Psoas muscle (tissue), 8 donors: ENCODE data around the gene ZFYVE27. TPM values are rescaled to one million over a fixed set of nuclear protein-coding genes. Genes with fewer than 3 reads are reported as not detected.

Source experiments
- ATAC-seq, 4 donors: fragments of 200-7000 bp; cut with Tn5 transposase; one replicate each; pipeline ENCODE4 v1.9.1; 2020; ENCODE audit warnings: moderate library complexity in 3 of 4, mild to moderate bottlenecking in 2 of 4
- DNase-seq, 2 donors: peaks; one replicate each; pipeline ENCODE4 v3.0.0-alpha.2; 2020
- H3K27ac ChIP-seq: fragments of 200-600 bp; one replicate; pipeline ENCODE4 v1.8.0; 2022
- H3K27me3 ChIP-seq, 3 donors: fragments of 200-600 bp in 1 of 3; one replicate each; pipeline versions ENCODE4 v1.6.1 to v1.8.0; 2013 to 2022; ENCODE audit warnings: low read length in 2 of 3, mild to moderate bottlenecking in 2 of 3, moderate library complexity in 1 of 3; ENCODE audit not compliant: insufficient read depth in 3 of 3
- H3K36me3 ChIP-seq, 2 donors: fragments of 200-600 bp in 1 of 2; one replicate each; pipeline versions ENCODE4 v1.6.1 to v1.8.0; 2013 to 2022; ENCODE audit warnings: low read depth in 1 of 2, mild to moderate bottlenecking in 1 of 2, moderate library complexity in 1 of 2; ENCODE audit not compliant: insufficient read depth in 1 of 2
- H3K4me1 ChIP-seq: fragments of 200-600 bp; one replicate; pipeline ENCODE4 v1.8.0; 2022
- H3K4me3 ChIP-seq: fragments of 200-600 bp; one replicate; pipeline ENCODE4 v1.8.0; 2022; ENCODE audit warnings: mild to moderate bottlenecking
- H3K9me3 ChIP-seq: fragments of 200-600 bp; one replicate; pipeline ENCODE4 v1.8.0; 2022
- CTCF ChIP-seq: fragments of 200-600 bp; IDR thresholded peaks from one replicate; pipeline ENCODE4 v1.8.0; 2022; ENCODE audit warnings: antibody characterized with exemption
- WGBS, 3 donors: extraction: QIAGEN DNeasy Blood & Tissue Kit; methylation state at CpG; one replicate each; pipeline versions ENCODE4 v1.1.6 to v1.1.7; 2013; 5-methylcytosine and 5-hydroxymethylcytosine counted together
- intact Hi-C, 2 donors: fragments of 100-400 bp; cut with DNase I; formaldehyde crosslinking; loops; one replicate each; pipeline versions ENCODE4 v1.11.0 to v1.14.2; 2022
- polyA plus RNA-seq, 3 donors: library from polyadenylated mRNA; stranded (reverse); fragments of 200-250 nt; gene quantifications; one replicate each; pipeline ENCODE4 v1.2.3, GENCODE V29; 2013
- total RNA-seq, 4 donors: library from RNA; stranded (reverse); fragmentation: NEBNext Ultra II Directional in 2 of 4; extraction: Animal tissue kit (Norgen Biotek cat#: 25700) in 2 of 4; gene quantifications; one replicate each; pipeline versions ENCODE4 v1.2.1 to v1.2.4, GENCODE V29; 2021 to 2023
- donor health status: healthy with polysubstance abuse.
- donor health status: DM: no; HTN: no; CAD: no; lungs with moderate emphysema.
- donor health status: Bipolar disorder and iron deficiency.
- donor health status: healthy.
- donor health status: DM: yes; HTN: yes; CAD: no.
- donor health status: DM: no; HTN: no; CAD: no.
- donor health status: DM: no; HTN: no; CAD: no.
- donor health status: DM: yes; HTN: yes; CAD: no.

The ZFYVE27 gene
- total and polyA plus RNA-seq, 7 donors: 8.3 to 20.1 (median 12.5) TPM

DNA sequence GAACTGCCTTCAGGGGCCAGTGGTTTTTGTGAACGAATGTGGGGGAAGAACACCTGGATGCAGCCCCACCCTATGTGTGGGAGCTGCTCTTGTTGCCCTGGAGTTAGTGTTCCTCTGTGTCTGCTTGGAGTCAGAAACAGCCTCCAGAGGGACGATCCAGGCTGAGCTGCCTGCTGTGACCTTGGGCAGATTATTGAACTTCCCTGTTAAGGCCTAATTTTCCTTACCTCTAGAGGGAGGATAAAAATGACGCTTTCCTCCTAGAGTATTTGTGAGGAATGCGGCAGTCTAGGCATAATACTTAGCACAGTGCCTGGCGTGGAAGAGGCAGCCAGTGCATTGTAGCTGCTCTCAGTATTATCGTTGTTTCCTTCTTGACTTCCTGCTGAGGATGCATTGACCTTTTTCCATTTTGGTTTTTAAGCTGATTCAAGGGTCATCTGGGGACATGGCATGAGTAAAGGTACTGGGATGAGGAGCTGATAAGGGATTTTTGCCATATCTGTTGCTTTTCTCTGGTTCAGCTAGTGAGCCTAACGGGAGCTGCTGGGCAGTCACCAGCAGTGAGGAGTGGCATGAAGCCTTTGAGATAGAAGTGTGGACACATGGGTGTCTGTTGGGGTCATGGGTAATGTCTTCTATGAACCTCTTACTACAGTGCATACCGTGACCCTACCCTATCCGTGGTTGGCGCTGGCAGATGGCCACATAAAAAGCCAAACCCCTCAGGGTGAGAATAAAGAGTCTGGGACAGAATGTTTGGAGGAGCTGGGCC lies 6.4 kb downstream of the ZFYVE27 start:
- Histone ChIP-seq H3K4me1 (peaks cover under 1% of the 10 kb centered on the region), H3K36me3 (peaks cover 3 to 99% of the 10 kb centered on the region in 2 donors), H3K4me3 (no peak overlapping the region), H3K27me3 (no peaks in the 10 kb centered on the region), H3K27ac (no peak overlapping the region), H3K9me3 (no peaks in the 10 kb centered on the region)
- WGBS, 3 donors: 71 to 85% (median 78%) methylated on average over 10 of the region's 10 CpGs
- TF ChIP-seq CTCF: no peak
- ATAC-seq: no peak
- no peak for DNase-seq
- intact Hi-C loops: no loop called here

DNA sequence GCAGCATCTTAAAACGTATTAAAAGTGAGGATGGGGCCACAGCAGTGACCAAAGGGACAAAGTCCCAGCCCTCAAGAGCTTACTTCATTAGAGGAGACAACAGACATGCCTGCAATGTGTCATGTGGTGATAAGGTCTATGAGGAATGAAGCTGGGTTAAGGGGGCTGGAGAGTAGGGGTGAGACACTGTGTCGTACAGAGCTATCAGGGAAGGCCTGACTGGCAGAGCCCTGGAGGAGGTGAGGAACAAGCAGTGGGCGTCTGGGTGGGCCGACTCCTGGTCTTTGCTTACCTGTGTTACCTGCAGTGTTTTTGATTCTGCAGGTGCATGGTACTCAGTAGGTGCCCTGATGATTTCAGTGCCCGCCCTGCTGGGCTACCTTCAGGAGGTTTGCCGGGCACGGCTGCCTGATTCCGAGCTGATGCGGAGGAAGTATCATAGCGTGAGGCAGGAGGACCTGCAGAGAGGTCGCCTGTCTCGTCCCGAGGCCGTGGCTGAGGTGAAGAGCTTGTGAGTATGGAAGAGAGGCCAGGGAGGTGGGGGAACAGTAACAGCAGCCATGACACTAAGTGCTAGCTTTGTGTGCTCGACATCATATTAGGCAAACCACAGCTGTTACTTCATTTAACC lies 7.6 kb downstream of the ZFYVE27 start:
- DNase-seq (no peak), ATAC-seq (no peak)
- no peak for TF ChIP-seq CTCF
- H3K4me1 ChIP-seq: no peaks in the 10 kb centered on the region
- 91 to 93% (median 92%) methylated on average over 15 of the region's 15 CpGs for WGBS, 3 donors
- H3K36me3 ChIP-seq: peaks cover 3 to 99% of the 10 kb centered on the region in 2 donors
- no peaks in the 10 kb centered on the region for H3K27me3 ChIP-seq
- H3K27ac ChIP-seq: no peak overlapping the region
- no peaks in the 10 kb centered on the region for H3K9me3 ChIP-seq
- H3K4me3 ChIP-seq: no peak overlapping the region
- intact Hi-C loops: no loop called here

DNA sequence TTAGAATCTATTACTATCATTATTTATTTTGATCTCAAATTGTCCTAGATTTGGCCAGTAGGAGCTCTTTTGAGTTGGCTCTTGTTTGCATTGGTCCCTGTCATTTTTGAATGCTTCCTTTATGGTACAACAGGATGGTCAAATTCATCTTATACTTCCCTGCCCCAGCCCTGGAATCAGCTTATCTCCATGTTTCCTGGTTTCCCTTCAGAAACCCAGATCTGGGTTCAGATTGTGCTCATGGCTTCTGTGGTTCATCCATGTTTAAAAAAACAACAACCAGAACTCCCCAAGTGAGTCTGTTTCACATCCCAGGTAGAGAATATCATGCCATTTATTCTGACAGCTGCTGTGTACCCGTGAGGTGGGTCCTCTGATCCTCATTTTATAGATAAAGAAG lies 10.6 kb downstream of the ZFYVE27 start:
- Histone ChIP-seq H3K4me1 (no peaks in the 10 kb centered on the region), H3K27me3 (no peaks in the 10 kb centered on the region), H3K4me3 (no peak overlapping the region), H3K9me3 (no peaks in the 10 kb centered on the region), H3K36me3 (peaks cover 10 to 100% of the 10 kb centered on the region in 2 donors), H3K27ac (no peak overlapping the region)
- no peak for TF ChIP-seq CTCF
- DNase-seq (no peak), ATAC-seq (no peak)
- intact Hi-C loops: no loop called here
- WGBS, 3 donors: 87 to 88% (median 87%) methylated on average over 1 of the region's 1 CpG

DNA sequence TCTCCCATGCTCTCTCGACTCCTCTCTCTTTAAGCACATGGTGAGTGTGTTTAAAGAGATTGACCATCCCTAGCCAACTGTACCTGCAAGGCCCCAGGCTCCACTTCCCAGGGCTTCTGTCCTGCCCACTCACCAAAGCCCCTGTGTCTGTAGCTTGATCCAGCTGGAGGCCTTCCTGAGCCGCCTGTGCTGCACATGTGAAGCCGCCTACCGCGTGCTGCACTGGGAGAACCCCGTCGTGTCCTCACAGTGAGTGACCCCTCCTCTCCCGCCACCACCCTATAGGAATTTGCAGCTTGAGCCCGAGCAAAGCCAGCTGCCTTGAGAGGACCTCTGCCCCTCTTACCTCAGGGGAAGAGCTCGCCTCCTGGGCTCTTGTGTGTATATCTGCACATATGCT lies 11.2 kb downstream of the ZFYVE27 start:
- intact Hi-C loops: no loop called here
- WGBS, 3 donors: 77 to 85% (median 82%) methylated on average over 10 of the region's 10 CpGs
- Histone ChIP-seq H3K4me1 (no peaks in the 10 kb centered on the region), H3K27ac (no peak overlapping the region), H3K36me3 (peaks cover 10 to 100% of the 10 kb centered on the region in 2 donors), H3K9me3 (no peaks in the 10 kb centered on the region), H3K27me3 (no peaks in the 10 kb centered on the region), H3K4me3 (no peak overlapping the region)
- ATAC-seq (no peak), DNase-seq (no peak)
- TF ChIP-seq CTCF: no peak
